DMS53 treated with DMSO at 0.1 percent for 48 hours (cell line): Measurements from ENCODE around the gene OSBPL7.
"Not testable (repeated sequence)": the region's sequence is repeated elsewhere in the genome, so short reads cannot be mapped to it uniquely, and the experiment has no call there.

Source experiments
- DNase-seq: peaks from one replicate; lab custom pipeline; 2025; ENCODE audit not compliant: unreplicated experiment; lab: John Stamatoyannopoulos, UW

OSBPL7 gene

DNA sequence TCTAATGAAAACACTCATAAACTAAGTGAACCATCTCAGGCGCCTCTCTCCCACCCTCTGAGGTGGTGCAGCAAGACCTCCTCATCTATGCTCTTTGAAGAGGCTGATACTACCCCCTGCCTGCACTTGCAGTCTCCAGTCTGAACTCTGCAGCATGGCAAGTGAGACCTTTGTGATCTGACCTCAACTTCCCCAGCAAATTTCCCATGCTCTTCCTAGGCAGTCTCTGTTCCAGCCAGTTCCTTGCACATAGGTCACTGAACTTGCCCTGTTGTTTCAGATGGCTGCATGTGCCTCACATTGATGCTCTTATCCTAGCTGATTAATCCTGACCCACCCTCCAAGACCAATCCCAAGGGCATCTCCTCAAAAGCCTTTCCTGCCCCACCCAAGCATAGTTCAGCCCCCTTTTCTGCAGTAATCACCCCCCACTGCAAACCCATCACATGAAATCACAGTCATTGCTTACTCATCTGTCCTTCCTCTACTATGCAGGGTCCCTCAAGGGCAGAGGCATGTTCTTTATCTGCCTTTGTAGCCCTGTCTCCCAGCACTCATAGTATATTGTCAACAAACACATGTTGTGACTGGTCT is 46.5 kb downstream of the OSBPL7 start:
- no peak for DNase-seq

- no peak for DNase-seq
Measured at GRCh38 chr17:47774331-47774730, 47.3 kb downstream of the OSBPL7 start.

DNA sequence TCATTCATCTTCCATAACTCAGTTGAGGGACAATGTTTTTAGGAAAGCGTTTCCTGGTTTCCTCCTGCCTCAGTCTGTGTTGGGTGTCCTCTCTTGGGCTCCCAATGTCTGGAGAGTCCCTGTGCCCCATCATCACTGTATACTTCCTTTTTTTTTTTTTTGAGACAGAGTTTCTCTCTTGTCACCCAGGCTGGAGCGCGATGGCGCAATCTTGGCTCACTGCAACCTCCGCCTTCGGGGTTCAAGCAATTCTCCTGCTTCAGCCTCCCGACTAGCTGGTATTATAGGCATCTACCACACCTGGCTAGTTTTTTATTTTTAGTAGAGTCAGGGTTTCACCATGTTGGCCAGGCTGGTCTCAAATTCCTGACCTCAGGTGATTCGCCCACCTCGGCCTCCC is 47.9 kb downstream of the OSBPL7 start:
- not testable (repeated sequence) for DNase-seq

DNA sequence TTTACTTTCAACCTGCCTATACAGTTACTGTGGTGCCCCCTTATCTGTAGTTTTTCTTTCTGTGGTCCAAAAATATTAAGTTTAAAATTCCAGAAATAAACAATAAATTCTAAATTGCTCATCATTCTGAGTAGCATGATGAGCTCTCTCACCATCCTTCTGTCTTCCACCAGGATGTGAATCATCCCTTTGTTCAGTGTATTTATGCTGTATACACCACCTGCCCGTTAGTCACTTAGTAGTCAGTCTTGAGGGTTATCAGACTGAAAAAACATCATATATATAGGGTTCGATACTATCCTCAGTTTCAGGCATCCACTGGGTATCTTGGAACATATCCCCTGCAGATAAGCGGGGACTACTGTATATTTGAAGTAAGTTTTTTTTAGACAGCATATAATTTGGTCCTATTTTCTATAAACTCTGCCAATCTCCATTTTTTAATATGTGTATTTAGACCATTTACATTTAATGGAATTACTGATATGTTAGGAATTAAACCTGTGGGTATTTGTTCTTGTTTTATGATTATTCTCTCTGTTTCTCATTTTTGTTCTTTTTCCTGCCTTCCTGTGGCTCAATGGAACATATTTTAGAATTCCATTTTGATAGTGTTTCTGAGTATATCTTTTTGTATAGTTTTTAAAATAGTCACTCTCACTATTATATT is 57.5 kb downstream of the OSBPL7 start:
- DNase-seq: peak; percentile 13

DNA sequence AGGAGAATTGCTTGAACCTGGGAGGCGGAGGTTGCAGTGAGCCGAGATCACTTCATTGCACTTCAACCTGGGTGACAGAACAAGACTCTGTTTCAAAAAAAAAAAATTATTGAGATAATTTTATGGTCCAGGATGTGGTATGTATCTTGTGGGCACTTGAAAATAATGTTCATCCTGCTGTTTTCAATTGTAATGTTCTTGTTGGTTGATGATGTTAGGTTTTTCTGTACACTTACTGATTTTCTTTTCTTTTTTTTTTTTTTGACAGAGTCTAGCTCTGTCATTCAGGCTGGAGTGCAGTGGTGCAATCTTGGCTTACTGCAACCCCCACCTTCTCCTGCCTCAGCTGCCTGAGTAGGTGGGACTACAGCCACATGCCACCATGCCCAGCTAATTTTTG is 58.9 kb downstream of the OSBPL7 start:
- DNase-seq: no peak

GRCh38 chr17:47760409-47761140 is 61.0 kb downstream of the OSBPL7 start:
- DNase-seq: no peak

GRCh38 chr17:47757386-47757785 is 64.2 kb downstream of the OSBPL7 start:
- no peak for DNase-seq
